Hematopoietic multipotent progenitor cell treated with erythropoietin and hydrocortisone succinate and interleukin-3 and kit ligand, for 8 days (in vitro differentiated cells): ENCODE results near the gene CENPP.
"Not testable (repeated sequence)": the region's sequence is repeated elsewhere in the genome, so short reads cannot be mapped to it uniquely, and the experiment has no call there.

Source experiments
- DNase-seq: peaks from one replicate; pipeline ENCODE4 v3.0.0-alpha.2; 2015

The CENPP gene

DNA sequence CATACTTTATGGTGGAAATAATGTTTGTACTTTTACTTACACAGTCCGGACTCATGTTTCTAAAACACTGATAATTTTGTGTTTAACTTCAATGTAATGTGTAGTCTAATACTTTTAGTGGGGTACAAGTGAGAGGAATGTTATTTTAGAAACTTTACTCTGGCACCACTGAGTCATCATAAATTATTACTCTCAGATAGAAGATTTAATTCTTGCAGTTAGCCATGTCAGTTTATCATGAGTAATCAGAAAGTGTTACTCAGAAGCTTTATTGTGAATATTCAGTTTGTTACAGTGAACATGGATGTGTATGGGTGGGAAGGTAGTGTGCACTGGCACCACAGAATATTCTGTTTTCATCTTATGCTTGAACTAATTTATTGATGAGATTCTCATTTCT, 58.6 kb downstream of the CENPP start:
- DNase-seq, result no peak

DNA sequence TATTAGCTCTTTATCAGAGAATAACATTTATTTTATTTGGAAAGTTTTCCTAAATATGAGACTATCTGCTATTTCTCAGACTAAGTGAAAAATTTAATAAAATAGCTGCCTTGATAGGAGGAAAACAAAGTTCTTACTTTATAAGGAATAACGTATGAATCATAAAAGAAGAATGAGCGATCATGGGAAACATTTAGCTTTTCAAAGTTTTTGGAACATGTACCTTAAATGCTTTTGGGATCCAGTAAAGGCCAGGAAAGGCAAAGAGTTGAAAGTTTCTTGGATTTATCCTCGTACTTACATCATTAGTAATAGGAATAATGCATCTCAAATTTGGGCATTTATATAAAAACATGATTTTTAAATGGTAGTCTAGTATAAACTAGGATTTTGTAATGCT, 59.2 kb downstream of the CENPP start:
- DNase-seq, result no peak

DNA sequence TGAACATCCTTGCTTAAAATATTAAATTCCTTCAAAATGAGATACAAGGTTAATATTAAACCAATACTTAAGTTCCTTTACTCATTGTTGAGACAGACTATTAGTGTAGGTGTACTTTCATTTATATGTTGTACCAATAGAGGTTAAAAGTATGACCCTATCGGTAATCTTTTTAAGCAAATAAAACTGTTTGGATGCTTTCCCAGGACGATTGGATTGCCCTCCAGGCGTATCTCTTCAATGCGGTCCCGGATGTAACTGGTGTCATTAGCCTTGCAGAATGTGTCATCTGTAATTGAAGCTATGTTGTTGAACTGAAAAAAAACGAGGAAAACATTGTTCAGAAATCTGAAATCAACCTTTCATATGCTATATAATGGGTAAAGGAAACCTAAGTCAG, 59.7 kb downstream of the CENPP start:
- no peak for DNase-seq

DNA sequence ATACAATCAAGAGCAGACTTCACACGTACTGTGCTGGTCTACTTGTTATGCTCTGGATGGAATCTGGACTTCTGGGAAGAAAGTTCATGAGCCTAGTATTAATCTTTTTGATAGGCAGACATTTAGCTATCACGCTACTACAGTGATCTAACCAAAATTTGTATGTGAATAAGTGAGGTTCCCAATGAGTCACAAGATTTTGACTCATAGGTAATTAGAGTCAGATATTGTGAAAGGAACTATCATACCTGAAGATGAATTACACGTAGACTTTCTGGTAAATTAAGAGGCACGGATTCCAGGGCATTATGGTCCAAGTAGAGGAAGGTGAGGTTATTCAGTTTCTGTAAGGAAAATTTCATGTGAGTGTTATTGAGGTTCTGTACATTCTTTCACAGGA, 60.2 kb downstream of the CENPP start:
- no peak for DNase-seq

DNA sequence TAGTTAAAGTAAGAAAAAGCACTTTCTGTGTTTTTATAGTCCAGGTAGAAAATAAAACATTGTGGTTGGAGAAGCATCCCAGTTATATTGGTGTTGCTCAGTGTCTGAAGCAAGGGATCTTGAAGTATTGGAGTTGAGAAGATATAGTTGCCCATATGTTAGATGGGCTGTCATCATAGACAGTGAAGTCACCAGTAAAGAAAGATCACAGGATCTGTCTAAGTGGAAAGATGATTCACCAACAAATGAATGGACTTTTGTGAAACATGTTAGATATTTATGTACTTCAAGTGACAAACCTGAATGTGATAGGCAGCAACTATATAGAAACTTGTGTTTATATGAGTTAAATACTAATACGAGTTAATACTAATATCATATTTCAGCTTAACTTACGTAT, 66.9 kb downstream of the CENPP start:
- DNase-seq, result no peak

DNA sequence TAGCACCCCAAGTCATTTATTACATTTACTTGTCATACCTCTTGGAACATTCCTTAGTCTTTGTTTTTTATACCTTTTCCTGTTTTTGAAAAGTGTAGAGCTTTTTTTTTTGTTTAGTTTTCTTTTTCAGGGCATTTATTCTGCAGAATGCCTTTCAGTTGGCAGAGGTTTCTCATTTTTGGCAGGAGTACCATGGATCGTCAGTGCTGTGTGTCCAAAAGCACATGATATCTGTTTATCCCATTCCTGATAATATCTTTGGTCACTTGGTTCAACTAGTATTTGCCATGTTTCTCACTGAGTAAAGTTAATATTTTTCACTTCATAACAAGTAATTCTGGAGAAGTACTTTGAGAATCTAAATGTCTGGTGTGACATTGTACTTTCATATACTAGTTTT, 67.9 kb downstream of the CENPP start:
- DNase-seq, result no peak

DNA sequence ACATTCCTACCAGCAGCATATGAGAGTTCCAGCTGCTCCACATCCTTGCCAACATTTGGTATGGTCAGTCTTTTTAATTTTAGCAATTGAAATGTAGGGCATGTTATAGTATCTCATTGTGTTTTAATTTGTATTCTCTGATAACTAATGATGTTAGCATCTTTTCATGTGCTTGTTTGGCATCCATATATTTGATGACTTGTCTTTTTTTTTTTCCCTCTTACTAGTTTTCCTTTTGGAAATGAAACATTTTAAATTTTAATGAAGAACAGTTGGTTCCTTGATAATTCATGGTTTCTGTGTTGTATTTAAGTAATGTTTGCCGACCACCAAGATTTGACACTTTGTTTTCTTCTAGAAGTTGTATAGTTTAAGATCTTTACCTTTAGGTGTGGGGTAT, 69.9 kb downstream of the CENPP start:
- DNase-seq, result no peak

DNA sequence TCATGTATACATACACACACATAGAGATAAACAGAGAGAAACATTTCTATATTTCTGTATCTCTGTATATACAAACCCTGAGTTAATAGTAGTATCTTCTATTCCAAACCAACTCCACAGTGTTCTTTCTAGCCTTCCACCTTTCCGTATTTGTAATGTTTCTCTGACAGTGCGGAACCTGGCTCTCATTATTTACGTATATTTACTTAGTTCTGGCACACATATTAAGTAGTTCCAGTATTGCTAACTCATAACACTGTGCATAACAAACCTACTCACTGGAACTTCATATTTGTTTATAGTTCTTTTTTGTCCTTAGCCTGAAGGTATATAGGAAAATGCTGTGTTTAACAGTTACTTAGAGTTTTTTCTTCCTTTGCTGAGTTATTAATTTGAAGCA, 72.1 kb downstream of the CENPP start:
- no peak for DNase-seq

DNA sequence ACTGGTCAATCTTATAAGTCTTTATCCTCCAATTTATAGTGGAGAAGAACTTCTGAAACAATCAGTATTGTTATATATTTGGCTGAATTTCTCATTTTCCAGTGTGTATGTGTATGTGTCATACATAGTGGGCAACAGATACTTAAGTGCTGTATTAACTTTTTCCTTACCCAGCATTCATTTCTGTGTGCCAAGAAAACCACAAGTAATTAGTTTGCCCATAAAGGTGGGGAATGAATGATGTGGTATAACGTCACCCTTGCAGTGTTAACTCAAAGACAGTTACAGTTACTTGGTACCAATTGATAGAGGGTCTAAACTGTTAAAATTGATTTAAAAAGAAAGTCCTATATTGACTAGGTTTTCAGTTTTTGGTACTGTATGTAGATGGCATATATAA, 76.6 kb downstream of the CENPP start:
- no peak for DNase-seq

DNA sequence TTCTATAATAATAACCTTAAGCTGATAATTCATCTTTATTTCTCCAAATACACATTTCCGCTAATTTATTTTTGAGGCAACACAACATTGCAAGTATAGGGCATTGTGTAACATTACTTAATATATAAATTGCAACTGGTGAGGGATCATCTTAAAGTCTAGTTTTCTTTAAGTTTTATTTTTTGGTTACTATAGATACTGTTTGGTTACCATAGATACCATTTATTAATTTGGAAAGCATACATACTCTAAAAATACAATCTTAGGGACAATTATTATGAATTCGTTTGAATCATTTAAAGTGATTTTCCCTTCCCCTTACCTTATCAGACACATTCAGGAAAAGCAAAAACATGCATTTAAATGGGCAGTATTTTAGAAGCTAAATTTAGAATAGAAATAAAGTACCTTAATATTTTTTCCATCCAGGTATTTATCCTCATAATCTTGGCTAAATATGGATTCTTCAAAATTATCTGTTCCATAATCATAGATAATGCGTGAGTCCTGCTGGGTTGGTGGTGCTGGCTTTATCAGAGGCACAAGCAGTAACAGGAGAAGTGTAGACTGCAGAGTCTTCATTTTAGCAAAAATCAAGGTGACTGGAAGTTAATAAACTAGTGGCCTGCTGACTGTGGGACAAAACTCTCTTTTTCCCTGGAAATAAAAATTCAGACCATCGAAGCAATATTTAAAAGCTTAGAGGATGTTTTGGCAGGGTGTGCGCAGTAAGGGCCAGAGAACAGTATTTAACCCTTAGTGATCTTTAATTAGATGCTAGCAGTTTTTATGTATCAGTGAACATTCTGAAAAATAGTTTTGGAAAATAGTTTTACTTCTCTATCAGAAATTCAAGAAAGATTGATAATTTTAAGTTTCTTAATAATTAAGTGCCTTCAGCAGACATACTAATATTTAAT, 77.3 kb downstream of the CENPP start:
- DNase-seq, result no peak

DNA sequence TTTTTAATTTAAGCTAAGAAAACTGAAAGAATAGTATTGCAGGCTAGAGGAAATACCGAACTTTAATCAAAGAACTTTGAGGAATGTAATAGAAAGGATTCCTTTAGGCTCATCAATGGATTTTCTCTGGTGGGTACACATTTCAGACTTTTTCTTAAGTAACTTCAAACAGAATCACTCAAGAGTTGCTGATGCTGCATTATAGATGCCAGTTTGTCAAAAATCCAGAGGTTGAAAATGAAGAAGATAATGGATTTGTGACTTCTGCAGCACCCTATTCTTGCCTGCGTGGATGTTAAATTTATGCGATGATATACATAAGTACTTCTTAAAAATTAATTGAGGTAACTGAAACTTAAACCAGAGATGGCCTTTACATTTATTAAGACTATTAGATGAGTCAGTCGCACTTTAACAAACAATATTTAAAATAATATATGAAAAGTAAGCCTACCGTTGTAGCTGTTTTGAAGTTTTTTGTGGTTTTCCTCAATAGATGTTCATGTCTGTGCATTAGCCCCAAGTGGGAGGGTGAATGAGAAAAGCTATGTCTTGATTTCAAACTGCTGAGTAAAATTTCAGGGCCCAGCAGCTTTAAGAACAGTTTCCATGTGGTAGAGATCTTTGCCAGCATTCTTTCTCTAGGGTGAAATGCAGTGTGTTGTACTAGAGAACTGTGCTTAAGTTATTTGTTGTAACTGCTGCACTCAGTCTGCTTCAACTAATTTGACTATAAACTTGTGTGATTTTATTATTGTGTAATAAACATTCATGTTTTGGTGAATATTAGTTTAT, 78.5 kb downstream of the CENPP start, which contains the start of gene OGN:
Gene OGN, minus strand, starts transcription at position 537 of the 795 bp plus-strand sequence. CDS start 1,171 bp downstream, outside the sequence.
- no peak for DNase-seq

DNA sequence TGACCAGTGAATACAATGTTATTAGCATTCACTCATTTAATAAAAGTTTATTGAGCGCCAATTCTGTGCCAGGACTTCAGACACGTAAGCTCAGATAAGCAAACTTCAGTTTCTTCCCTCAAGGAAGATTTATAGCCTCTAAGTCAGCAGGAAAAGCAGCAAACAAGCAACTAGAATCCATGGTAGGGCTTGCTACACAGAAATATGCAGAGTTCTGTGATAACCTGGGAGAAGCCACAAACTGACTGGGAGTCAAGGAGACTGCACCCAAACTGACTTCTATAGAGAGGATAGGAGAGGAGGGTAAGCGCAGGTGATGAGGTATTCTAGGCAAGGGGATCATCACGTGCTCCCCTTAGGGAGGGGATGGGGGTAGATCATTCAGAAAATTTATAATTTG, 80.1 kb downstream of the CENPP start:
- no peak for DNase-seq

DNA sequence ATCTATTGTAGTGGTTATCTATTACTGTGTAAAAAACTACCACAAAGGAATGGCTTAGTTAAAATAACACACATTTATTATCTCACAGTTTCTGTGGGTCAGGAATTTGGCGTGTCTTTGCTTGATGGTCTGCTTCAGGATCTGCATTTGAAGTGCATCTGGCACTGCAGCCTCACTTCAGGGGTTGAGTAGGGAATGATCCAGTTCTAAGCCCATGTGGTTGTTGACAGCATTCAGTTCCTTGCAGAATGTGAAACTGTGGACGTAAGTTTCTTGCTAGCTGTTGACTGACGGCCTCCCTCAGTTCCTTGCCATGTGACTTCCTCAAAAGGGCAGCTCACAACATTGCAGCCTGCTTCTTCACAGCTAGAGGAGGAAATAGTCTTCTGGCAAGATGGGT, 80.7 kb downstream of the CENPP start:
- DNase-seq, result peak; percentile 33

DNA sequence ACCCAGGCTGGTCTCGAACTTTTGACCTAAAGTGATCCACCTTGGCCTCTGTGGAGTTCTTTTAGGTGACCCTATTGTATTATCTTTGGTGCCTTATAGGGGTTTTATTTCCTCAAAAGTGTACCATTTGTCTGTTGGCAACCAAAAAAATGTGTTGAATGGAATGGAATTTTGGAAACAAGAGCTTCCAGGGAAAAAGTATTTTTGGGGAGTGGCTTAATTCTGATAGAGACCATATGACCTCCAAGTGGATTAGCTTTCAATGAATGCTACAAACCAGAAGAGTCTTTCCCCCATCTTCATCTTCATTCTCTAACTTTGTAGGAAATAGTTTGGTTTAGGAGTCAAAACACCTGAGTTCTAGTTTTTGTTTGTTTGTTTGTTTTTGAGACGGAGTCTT, 82.1 kb downstream of the CENPP start:
- DNase-seq, result no peak

DNA sequence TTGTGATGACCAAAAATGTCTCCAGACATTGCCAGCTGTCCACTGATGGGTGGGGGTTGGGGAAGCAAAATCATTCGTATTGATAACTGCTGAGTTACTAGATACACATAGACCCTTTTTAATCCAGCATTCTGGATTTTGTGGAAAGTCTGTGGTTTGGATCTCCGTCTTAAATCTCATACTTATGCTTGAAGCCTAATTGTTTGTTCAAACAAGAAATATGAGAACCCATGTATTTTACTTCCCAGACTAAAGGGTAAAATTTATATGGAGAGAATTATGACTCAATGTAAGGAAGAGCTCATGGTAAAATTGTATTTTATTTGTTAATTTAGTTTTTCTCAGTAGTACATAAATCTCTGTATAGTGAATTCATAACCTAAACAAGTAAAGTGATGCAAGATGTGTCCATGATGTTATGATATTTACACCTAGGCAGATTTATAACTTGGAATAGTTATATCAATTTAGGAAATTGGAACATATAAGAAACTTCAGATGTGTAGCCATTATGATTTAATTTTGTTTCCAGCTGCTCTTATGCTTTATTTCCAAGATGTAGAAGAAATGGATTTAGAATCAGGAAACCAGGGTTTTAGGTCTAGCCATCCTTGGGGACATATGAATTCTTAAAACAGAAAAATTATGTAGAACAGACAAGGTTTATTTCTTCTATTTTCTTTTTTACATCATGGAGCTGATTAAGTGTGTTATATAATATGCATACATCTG, 83.2 kb downstream of the CENPP start:
- DNase-seq, result no peak

DNA sequence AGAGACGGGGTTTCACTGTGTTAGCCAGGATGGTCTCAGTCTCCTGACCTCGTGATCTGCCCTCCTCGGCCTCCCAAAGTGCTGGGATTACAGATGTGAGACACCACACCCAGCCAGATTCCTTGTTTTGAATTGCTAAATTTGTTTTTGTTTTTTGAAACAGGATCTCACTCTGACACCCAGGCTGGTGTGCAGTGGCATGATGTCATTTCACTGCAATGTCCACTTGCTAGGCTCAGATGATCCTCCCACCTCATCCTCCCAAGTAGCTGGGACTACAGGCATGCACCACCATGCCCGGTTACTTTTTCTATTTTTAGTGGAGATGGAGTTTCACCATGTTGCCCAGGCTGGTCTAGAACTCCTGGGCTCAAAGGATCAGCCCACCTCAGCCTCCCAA, 85.4 kb downstream of the CENPP start:
- DNase-seq, result not testable (repeated sequence)

DNA sequence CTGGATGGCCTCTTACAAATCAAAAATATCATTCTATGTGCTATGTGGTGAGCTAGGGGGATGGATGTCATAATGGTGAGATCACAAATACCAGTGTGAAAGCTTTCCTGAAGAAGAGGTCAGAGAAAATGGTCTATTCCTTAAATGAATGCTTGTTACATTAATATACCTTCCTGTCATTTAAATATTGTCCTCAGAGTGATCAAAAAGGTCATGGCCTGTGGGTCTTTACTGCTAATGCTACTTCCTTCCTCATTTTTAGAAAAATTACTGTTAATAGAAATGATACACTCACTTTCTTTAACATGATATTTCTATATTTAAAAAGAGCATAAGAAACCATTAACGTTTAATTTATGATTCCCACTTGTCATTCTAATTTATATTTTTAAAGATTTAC, 88.8 kb downstream of the CENPP start:
- no peak for DNase-seq

DNA sequence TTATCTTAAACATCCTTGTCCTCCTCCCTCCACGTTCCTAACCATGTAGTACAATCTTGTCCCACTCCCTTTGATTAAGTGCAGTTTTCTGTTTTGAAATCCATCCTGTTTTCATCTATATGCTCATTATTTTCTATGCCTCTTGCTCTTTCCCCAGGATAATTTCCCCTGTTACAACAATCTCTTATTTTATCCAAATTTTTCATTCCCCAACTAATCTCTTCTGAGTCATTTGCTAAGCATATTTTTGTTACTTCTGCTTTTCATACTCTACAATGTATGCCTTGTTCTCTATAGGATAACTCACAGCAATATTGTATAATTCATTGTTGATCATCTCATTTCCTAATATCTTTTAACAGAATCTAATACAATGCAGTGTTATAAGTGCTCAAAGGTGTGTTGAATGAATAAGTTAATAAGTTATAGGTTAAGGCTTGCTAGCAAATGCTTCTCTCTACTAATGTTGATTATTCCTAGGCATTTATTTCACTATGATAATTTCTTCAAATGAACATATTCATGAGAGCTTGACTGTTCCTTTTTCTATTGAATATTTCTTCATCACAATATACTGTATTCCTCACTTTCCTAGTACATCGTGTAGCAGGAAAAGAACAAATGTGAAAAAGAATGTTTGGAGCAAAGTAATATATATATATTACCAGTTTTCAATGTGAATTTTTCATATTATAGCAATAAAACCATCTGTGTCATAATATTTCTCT, 97.0 kb downstream of the CENPP start:
- DNase-seq, result no peak

DNA sequence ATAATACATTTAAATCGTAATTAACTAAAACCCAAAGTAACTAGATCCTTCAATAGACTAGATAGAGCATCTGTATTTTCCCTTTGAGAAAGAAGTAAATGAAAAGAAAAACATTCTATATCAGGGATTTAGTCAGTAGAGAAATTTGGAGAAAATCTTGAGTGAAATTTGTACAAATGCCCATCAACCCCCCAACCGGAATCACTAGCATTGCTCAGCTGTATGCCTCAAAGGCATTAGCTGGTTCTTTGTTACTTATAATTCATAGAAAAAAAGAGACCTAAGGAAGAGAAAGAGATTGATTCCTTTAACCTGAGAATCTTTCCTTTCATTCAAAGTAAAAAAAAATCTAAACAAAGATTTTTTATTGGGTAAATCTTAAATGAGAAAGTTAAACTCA, 97.9 kb downstream of the CENPP start:
- no peak for DNase-seq

DNA sequence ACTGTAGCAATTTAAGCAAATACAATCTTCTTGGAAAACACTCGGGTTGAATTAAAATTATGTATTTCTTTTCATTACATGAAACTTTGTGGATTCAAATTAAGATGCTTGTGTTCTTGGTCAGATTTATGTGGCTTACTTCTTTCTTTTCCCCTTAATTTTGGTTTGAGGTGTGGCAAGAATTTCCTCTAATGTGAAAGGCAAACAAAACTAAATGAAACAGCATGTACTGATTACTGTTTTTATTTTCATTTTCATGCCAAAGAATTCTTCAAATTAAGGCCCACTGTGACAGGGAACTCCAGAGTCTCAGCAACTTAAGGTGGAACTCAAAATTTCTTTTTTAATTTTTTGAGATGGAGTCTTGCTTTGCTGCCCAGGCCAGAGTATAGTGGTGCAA, 98.6 kb downstream of the CENPP start, which contains the start of gene OMD:
Gene OMD, minus strand, starts transcription at position 132 of the 400 bp plus-strand sequence. CDS start 6,913 bp downstream, outside the sequence.
- no peak for DNase-seq

DNA sequence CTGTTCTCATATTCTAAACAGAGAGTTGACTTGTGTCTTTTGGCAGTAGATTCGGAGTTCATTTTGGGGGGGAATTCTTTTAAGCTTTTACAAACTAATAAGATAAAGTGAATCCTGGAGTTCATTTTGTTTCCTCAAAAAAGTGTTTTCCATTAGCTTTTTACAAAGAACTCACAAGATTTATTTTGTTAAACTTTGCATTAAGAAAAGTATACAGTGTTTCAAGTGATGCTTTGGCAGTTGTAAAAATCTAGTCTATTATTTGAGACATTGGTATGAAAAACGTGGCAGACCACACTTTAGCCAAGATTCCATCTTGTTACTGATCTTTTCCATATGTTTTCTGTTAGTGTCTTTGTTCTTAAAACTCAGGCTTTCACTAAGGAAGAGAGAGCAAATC, 99.7 kb downstream of the CENPP start:
- no peak for DNase-seq

DNA sequence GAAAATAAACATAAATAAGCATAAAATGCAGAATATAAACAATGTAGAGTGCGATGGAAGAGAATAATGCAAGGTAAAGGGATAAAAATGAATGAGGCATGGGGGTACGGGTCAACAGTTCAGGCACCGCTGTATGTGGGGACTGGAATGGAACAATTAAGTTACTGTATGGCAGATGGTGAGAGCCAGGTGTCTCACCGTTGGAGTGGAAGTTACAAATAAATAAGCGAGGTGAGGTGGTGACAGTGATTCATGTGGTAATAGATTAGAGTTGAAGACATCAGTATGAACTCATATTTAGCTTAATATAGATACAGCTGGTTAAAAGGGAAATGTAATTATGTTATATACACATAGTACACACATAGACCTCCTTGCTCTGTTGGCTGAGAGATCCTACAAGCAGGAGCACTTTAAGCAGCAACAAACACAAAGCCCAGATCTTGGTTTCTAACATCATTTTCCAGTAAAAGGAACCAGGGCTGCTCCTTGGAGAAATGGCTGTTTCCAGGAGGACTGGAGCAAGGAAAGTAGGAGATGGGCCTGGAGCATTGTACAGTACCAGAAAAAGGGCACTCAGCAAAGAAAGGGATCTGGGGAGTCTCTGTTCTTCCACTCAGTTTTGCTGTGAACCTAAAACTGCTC, 100.9 kb downstream of the CENPP start:
- DNase-seq, result no peak
